NCI-H69 (cell line): Measurements from ENCODE around the gene GFOD2.

ENCODE experiments used
- DNase-seq: peaks from one replicate; lab custom pipeline; 2025; lab: John Stamatoyannopoulos, UW

Gene GFOD2

DNA sequence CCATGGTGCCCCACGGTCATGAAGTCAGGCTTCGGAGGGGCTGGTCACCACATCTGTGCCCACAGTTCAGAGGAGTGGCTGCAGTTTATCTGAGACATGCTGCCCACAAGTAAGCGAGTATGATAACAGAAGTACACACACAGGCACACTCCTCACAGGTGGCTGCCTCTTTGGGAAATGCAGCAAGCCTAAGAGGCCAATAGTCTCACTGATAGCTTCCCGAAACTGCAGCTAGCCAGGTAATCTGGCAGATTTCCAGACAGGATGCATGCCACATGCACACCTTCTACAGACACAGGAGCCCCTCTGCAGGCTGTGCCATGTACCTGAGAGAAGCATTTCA lies 12.6 kb upstream of the GFOD2 start:
- DNase-seq: peak; percentile 27

- DNase-seq: no peak
These were observed 12.1 kb upstream of the GFOD2 start for GRCh38 chr16:67731071-67731752.

- no peak for DNase-seq
These were observed 11.2 kb upstream of the GFOD2 start for GRCh38 chr16:67730326-67730725.

GRCh38 chr16:67729636-67730248 lies 10.6 kb upstream of the GFOD2 start:
- no peak for DNase-seq

GRCh38 chr16:67727521-67728485 lies 8.7 kb upstream of the GFOD2 start:
- DNase-seq: no peak

- DNase-seq: no peak
These were observed 7.3 kb upstream of the GFOD2 start for GRCh38 chr16:67726106-67727034.

DNA sequence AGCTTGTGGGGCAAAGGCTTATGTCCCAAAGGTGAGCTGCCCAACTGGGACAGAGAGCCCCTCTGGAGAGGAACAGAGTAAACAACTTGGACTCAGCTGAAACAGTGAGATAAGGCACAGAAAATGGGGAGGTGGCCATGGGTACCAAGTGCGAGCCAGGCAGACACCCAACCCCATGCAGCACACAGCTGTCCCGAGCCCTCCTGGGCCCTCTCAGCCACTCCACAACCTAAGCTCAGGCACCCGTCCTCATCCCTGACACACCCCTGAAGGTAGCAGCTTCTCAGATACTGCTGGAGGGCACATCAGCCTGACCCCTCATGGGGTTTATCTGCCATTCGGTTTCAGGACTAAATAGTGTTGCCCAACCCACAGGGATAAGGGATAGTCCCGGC lies 4.8 kb upstream of the GFOD2 start:
- DNase-seq: no peak

GRCh38 chr16:67723151-67723910 lies 4.2 kb upstream of the GFOD2 start:
- no peak for DNase-seq

GRCh38 chr16:67720236-67720635 lies 1.1 kb upstream of the GFOD2 start:
- DNase-seq: no peak

DNA sequence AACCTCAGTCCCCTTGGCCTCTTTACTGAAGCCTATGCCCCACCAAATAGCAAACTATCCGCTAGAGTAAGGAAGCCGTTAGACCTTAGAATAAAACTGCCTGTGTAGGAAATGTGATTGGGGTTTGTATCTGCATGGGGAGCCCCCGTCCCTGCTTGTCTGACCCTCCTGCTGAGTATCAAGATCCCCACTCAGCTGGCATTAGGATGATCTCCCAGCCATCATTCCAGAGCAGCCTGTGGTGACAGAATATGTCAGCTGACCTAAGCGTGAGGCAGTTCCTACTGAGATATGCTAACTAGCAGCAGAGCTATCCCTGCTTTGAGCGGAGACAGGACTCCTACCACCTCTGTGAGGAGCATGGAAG lies 645 bp upstream of the GFOD2 start:
- DNase-seq: peak; percentile 37

DNA sequence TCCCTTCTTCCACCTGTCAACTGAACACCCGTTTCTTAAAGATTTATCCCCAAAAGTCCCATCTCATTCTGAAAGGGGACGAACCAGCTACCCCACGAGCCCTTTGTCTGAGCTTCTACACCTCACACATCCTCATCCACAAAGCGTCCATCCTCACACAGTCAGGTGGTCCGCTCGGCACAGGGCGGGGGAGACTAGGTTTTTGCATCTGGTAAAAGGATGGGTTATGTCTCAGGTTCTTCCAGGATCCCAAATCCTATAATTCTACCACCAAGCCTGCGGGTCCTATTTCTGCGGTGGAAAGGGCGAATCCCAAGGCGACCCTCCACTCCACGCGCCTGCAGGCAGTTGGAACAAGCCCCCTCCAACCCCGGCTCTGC lies 458 bp downstream of the GFOD2 start:
- DNase-seq: peak; percentile 35

- DNase-seq: no peak
These were observed 3.0 kb downstream of the GFOD2 start for GRCh38 chr16:67716097-67716496.

GRCh38 chr16:67714522-67714921 lies 4.6 kb downstream of the GFOD2 start:
- DNase-seq: no peak

- DNase-seq: no peak
These were observed 5.4 kb downstream of the GFOD2 start for GRCh38 chr16:67713647-67714273.

GRCh38 chr16:67710607-67711006 lies 8.5 kb downstream of the GFOD2 start:
- DNase-seq: no peak

- no peak for DNase-seq
These were observed 10.1 kb downstream of the GFOD2 start for GRCh38 chr16:67709050-67709449.

DNA sequence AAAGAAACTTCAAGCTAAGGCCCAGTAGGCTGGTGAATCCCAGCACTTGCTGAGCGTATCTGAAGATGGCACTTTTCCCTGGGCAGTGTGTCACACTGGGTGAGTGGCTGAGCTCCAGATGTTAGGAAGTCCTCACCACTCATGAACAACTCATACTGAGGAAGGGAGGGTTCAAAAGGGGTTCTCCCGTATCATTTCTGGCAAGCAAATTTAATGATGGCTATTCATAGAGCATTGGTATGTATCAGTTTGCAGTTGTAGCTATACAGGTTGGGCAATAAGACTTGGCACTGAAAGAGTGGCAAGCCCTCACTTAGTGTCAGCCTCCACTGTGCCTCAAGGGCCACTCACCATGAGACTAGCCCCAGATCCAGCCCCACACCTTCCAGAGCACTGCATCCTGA lies 10.7 kb downstream of the GFOD2 start:
- no peak for DNase-seq

GRCh38 chr16:67707790-67708189 lies 11.3 kb downstream of the GFOD2 start:
- DNase-seq: no peak

- no peak for DNase-seq
These were observed 11.9 kb downstream of the GFOD2 start for GRCh38 chr16:67707210-67707609.

- no peak for DNase-seq
These were observed 15.0 kb downstream of the GFOD2 start for GRCh38 chr16:67704110-67704509.

DNA sequence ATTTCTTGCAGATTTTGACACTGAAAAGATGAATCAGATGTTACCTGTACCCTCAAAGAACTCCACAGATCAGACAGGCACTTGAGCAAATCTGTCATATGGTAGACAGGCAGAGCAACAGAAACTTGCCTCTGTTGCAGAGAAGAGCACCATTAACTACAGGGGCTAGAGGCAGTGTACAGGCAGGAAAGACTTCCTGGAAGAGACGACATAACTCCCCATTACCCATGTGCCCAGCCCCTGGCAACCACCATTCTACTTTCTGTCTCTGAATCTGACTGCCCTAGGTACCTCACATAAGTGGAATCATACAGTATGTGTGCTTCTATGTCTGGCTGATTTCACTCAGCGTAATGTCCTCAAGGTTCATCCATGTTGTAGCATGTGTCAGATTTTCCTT lies 15.5 kb downstream of the GFOD2 start:
- no peak for DNase-seq
